ENCODE measurements around the gene TMA16. TPM values are rescaled to one million over a fixed set of nuclear protein-coding genes. Genes with fewer than 3 reads are reported as not detected.

The TMA16 gene
- total RNA-seq, 1 donor from 2014 or later: 43.4 TPM

DNA sequence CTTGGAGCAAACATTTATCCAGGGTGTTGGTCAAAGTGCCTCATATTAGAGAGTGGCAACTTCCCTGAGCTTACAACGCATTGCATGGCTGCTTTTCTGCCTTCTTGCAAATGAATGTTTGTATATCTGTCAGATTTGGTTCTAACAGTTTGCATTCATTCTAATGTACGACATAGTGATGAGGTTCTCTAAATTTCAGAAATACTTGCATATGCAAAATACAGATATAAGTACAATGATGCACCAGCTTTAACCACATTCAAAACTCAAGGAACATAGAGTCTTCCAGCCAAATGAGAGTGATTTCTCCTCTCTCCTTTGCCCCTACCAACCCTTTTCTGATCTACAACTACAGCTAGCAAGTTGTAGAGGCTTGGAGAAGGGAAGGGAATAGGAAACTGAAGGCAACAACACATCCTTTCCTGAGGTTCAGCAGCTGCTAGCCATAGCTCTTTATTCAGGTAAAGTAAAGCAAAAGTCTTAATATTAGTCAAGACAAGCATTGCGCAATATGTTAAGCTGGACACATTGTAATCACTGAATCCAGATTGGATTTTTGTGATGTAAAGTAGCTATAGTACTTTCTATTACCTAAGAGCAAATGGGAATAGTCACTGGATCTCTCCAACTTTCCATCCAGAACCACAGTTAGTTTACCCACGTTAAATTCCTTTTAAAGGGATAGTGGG is 27.3 kb upstream of the TMA16 start:
- Histone ChIP-seq H3K27me3 (ENCODE audit: control insufficient read depth, insufficient read depth, low read length) (no peaks in the 10 kb centered on the region), H3K36me3 (ENCODE audit: control insufficient read depth, insufficient read depth, low read length) (no peaks in the 10 kb centered on the region), H3K4me3 (ENCODE audit: low read depth, low read length) (no peak overlapping the region)
- TF ChIP-seq, protein P1, sequence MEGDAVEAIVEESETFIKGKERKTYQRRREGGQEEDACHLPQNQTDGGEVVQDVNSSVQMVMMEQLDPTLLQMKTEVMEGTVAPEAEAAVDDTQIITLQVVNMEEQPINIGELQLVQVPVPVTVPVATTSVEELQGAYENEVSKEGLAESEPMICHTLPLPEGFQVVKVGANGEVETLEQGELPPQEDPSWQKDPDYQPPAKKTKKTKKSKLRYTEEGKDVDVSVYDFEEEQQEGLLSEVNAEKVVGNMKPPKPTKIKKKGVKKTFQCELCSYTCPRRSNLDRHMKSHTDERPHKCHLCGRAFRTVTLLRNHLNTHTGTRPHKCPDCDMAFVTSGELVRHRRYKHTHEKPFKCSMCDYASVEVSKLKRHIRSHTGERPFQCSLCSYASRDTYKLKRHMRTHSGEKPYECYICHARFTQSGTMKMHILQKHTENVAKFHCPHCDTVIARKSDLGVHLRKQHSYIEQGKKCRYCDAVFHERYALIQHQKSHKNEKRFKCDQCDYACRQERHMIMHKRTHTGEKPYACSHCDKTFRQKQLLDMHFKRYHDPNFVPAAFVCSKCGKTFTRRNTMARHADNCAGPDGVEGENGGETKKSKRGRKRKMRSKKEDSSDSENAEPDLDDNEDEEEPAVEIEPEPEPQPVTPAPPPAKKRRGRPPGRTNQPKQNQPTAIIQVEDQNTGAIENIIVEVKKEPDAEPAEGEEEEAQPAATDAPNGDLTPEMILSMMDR (IDR thresholded peaks at IDR 0.05; ENCODE audit: insufficient read depth, low read length, severe bottlenecking): no peak
- FAIRE-seq (no peak), DNase-seq (ENCODE audit: low read depth) (peak; percentile 18)

- H3K4me3 ChIP-seq (ENCODE audit: low read depth, low read length): no peak overlapping the region
- no peak for DNase-seq (ENCODE audit: low read depth)
- TF ChIP-seq, protein P1 (IDR thresholded peaks at IDR 0.05; ENCODE audit: insufficient read depth, low read length, severe bottlenecking): no peak
- FAIRE-seq: no peak
- H3K27me3 ChIP-seq (ENCODE audit: control insufficient read depth, insufficient read depth, low read length): no peaks in the 10 kb centered on the region
- H3K36me3 ChIP-seq (ENCODE audit: control insufficient read depth, insufficient read depth, low read length): no peaks in the 10 kb centered on the region
Observed at GRCh38 chr4:163470391-163470790, 24.1 kb upstream of the TMA16 start.

- Histone ChIP-seq H3K27me3 (ENCODE audit: control insufficient read depth, insufficient read depth, low read length) (no peaks in the 10 kb centered on the region), H3K36me3 (ENCODE audit: control insufficient read depth, insufficient read depth, low read length) (no peaks in the 10 kb centered on the region), H3K4me3 (ENCODE audit: low read depth, low read length) (no peak overlapping the region)
- no peak for FAIRE-seq
- no peak for DNase-seq (ENCODE audit: low read depth)
- TF ChIP-seq, protein P1 (IDR thresholded peaks at IDR 0.05; ENCODE audit: insufficient read depth, low read length, severe bottlenecking): no peak
Observed at GRCh38 chr4:163473130-163473529, 21.4 kb upstream of the TMA16 start.

DNA sequence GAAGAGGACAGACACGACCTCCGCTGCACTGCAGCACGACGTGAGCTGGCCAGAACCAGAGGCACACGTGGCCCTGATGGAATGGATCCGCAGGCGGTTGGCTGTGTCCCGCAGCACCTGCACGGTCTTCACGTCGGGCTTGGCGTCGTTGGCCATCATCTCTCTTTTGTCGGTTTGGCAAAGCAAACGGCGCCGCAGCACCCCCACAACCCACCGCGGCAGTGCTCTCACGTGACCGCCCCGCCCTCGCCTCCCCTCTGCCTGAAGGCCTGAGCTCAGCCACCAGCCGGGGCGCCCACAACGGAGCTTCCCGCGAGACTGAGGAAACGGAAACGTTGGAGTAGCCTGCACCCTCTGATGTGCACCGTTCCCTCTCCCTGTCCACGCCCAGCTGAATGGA is 20.9 kb upstream of the TMA16 start, which contains the start of gene TKTL2:
Gene TKTL2 (minus strand): TSS at position 179 of the 400 bp plus-strand sequence. CDS start 20 bp downstream, at position 159.
- no peak for DNase-seq (ENCODE audit: low read depth)
- TF ChIP-seq, protein P1 (IDR thresholded peaks at IDR 0.05; ENCODE audit: insufficient read depth, low read length, severe bottlenecking): no peak
- H3K36me3 ChIP-seq (ENCODE audit: control insufficient read depth, insufficient read depth, low read length): no peaks in the 10 kb centered on the region
- H3K27me3 ChIP-seq (ENCODE audit: control insufficient read depth, insufficient read depth, low read length): no peaks in the 10 kb centered on the region
- no peak within 1 kb of the TSS for H3K4me3 ChIP-seq (ENCODE audit: low read depth, low read length)
- FAIRE-seq: no peak

- H3K27me3 ChIP-seq (ENCODE audit: control insufficient read depth, insufficient read depth, low read length): no peaks in the 10 kb centered on the region
- FAIRE-seq: no peak
- no peaks in the 10 kb centered on the region for H3K36me3 ChIP-seq (ENCODE audit: control insufficient read depth, insufficient read depth, low read length)
- no peak for DNase-seq (ENCODE audit: low read depth)
- H3K4me3 ChIP-seq (ENCODE audit: low read depth, low read length): no peak overlapping the region
- TF ChIP-seq, protein P1 (IDR thresholded peaks at IDR 0.05; ENCODE audit: insufficient read depth, low read length, severe bottlenecking): no peak
Observed at GRCh38 chr4:163474027-163474426, 20.5 kb upstream of the TMA16 start.

All from bronchial epithelial cell (primary cell).